HCEC 1CT (cell line): ENCODE measurements around the gene ST6GALNAC3.
"Not testable (repeated sequence)": the region's sequence is repeated elsewhere in the genome, so short reads cannot be mapped to it uniquely, and the experiment has no call there.

ENCODE experiments used
- DNase-seq: peaks from one replicate; pipeline ENCODE4 v3.0.0-alpha.2; 2017

The ST6GALNAC3 gene

GRCh38 chr1:76593141-76593540, 518.6 kb downstream of the ST6GALNAC3 start:
- no peak for DNase-seq

GRCh38 chr1:76593618-76594017, 519.1 kb downstream of the ST6GALNAC3 start:
- peak; percentile 27 for DNase-seq

GRCh38 chr1:76595024-76595423, 520.5 kb downstream of the ST6GALNAC3 start:
- DNase-seq, result no peak

- no peak for DNase-seq
Measured at GRCh38 chr1:76601465-76601864, 526.9 kb downstream of the ST6GALNAC3 start.

- no peak for DNase-seq
Measured at GRCh38 chr1:76607717-76608116, 533.2 kb downstream of the ST6GALNAC3 start.

- no peak for DNase-seq
Measured at GRCh38 chr1:76611770-76612445, 537.4 kb downstream of the ST6GALNAC3 start.

- no peak for DNase-seq
Measured at GRCh38 chr1:76613886-76614285, 539.3 kb downstream of the ST6GALNAC3 start.

- no peak for DNase-seq
Measured at GRCh38 chr1:76615253-76616035, 540.9 kb downstream of the ST6GALNAC3 start.

GRCh38 chr1:76620371-76620770, 545.8 kb downstream of the ST6GALNAC3 start:
- no peak for DNase-seq

- DNase-seq, result no peak
Measured at GRCh38 chr1:76622774-76623528, 548.4 kb downstream of the ST6GALNAC3 start.

- DNase-seq, result peak; percentile 80
Measured at GRCh38 chr1:76625886-76626678, 551.5 kb downstream of the ST6GALNAC3 start.

GRCh38 chr1:76627498-76627897, 553.0 kb downstream of the ST6GALNAC3 start:
- no peak for DNase-seq

GRCh38 chr1:76627901-76628300, 553.4 kb downstream of the ST6GALNAC3 start:
- no peak for DNase-seq

GRCh38 chr1:76632136-76632535, 557.6 kb downstream of the ST6GALNAC3 start:
- no peak for DNase-seq

- peak; percentile 79 for DNase-seq
Measured at GRCh38 chr1:76635784-76636183, 561.2 kb downstream of the ST6GALNAC3 start.

- no peak for DNase-seq
Measured at GRCh38 chr1:76639181-76639580, 564.6 kb downstream of the ST6GALNAC3 start.

- DNase-seq, result peak; percentile 79
Measured at GRCh38 chr1:76640092-76640491, 565.5 kb downstream of the ST6GALNAC3 start.

- DNase-seq, result no peak
Measured at GRCh38 chr1:76640723-76641122, 566.2 kb downstream of the ST6GALNAC3 start.

GRCh38 chr1:76644139-76644538, 569.6 kb downstream of the ST6GALNAC3 start:
- DNase-seq, result no peak

- not testable (repeated sequence) for DNase-seq
Measured at GRCh38 chr1:76652860-76653259, 578.3 kb downstream of the ST6GALNAC3 start.

GRCh38 chr1:76657623-76658022, 583.1 kb downstream of the ST6GALNAC3 start:
- DNase-seq, result no peak

- DNase-seq, result no peak
Measured at GRCh38 chr1:76659171-76659940, 584.8 kb downstream of the ST6GALNAC3 start.
